Upper lobe of left lung (tissue), 4 donors: Measurements from ENCODE around the gene VDAC1.

Experiments
- CTCF ChIP-seq, 6 experiments: fragments of 450-650 bp in 4 of 6; fragments of 200-600 bp in 2 of 6; sonication (generic) in 2 of 6; IDR thresholded peaks; one replicate each; pipeline ENCODE4 v1.5.1; 2016 to 2019; ENCODE audit warnings: antibody characterized with exemption in 6 of 6
- EP300 ChIP-seq, 4 donors: sonication (generic); formaldehyde crosslinking; IDR thresholded peaks; one replicate each; pipeline ENCODE4 v1.5.1; 2017; ENCODE audit warnings: antibody characterized with exemption in 4 of 4, control low read depth in 2 of 4
- POLR2A ChIP-seq, 4 donors: fragments of 450-650 bp; IDR thresholded peaks; one replicate each; pipeline ENCODE4 v1.5.1; 2016 to 2017; ENCODE audit warnings: antibody characterized with exemption in 4 of 4, mild to moderate bottlenecking in 2 of 4

- TF ChIP-seq CTCF (IDR thresholded peaks at IDR 0.05) (no peak), POLR2A (IDR thresholded peaks at IDR 0.05) (no peak), EP300 (IDR thresholded peaks at IDR 0.05) (no peak)
Observed at GRCh38 chr5:133962801-133963476, 41.8 kb downstream of the VDAC1 start.
